ENCODE results near the gene ANKRD29.

DNA sequence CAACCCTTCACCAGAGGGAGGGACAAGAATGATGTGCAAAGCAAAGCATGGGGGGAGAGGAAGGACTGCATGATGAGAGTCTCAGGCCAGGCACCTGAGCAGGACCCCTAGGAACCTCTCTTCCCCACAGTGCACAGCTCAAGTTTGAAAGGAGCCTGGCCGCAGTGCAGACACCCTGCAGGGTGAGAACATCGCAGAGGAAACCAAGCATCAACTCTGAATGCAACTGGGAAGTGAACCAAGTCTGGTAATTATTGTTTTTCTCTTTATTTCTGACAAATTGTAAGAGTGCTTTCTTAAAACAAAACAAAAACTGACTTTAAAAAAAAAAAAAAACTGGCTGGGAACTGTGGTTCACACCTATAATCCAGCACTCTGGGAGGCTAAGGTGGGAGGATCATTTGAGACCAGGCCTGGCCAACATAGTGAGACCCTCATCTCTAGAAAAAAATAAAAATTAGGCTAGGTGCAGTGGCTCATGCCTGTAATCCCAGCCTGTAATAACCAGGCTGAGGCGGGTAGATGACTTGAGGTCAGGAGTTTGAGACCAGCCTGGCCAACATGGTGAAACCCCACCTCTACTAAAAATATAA is 91.7 kb downstream of the ANKRD29 start:
- TF ChIP-seq, protein P1, sequence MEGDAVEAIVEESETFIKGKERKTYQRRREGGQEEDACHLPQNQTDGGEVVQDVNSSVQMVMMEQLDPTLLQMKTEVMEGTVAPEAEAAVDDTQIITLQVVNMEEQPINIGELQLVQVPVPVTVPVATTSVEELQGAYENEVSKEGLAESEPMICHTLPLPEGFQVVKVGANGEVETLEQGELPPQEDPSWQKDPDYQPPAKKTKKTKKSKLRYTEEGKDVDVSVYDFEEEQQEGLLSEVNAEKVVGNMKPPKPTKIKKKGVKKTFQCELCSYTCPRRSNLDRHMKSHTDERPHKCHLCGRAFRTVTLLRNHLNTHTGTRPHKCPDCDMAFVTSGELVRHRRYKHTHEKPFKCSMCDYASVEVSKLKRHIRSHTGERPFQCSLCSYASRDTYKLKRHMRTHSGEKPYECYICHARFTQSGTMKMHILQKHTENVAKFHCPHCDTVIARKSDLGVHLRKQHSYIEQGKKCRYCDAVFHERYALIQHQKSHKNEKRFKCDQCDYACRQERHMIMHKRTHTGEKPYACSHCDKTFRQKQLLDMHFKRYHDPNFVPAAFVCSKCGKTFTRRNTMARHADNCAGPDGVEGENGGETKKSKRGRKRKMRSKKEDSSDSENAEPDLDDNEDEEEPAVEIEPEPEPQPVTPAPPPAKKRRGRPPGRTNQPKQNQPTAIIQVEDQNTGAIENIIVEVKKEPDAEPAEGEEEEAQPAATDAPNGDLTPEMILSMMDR (IDR thresholded peaks at IDR 0.05) = no peak
- TF ChIP-seq POLR2AphosphoS5 (IDR thresholded peaks at IDR 0.05) (no peak), POLR2A (IDR thresholded peaks at IDR 0.05) (no peak)

Data from stomach (tissue), 4 donors.